Tibial nerve (tissue), 4 donors: Measurements from ENCODE around the gene AHSG. TPM values are rescaled to one million over a fixed set of nuclear protein-coding genes. Genes with fewer than 3 reads are reported as not detected.

Source experiments
- DNase-seq, 2 donors: peaks; one replicate each; pipeline ENCODE4 v3.0.0-alpha.2; 2019; ENCODE audit warnings: low spot score in 2 of 2
- H3K27ac ChIP-seq, 4 donors: fragments of 200-600 bp; sonication (generic) in 3 of 4; one replicate each; pipeline ENCODE4 v1.5.1; 2017 to 2019; ENCODE audit warnings: mild to moderate bottlenecking in 1 of 4
- H3K27me3 ChIP-seq, 2 donors: fragments of 200-600 bp; sonication (generic) in 1 of 2; one replicate each; pipeline versions ENCODE4 v1.5.1 to v1.6.0; 2017 to 2019
- H3K36me3 ChIP-seq, 3 donors: fragments of 200-600 bp; sonication (generic); one replicate each; pipeline ENCODE4 v1.5.1; 2018 to 2019
- H3K4me1 ChIP-seq, 4 donors: fragments of 200-600 bp; sonication (generic) in 3 of 4; one replicate each; pipeline ENCODE4 v1.5.1; 2017 to 2019
- H3K4me3 ChIP-seq, 4 donors: fragments of 200-600 bp; sonication (generic) in 3 of 4; one replicate each; pipeline ENCODE4 v1.5.1; 2017 to 2019; ENCODE audit warnings: mild to moderate bottlenecking in 1 of 4, moderate library complexity in 1 of 4
- H3K9me3 ChIP-seq, 4 donors: fragments of 200-600 bp; sonication (generic) in 3 of 4; one replicate each; pipeline ENCODE4 v1.5.1; 2017 to 2019
- CTCF ChIP-seq, 5 experiments: fragments of 200-600 bp in 3 of 5; fragments of 450-650 bp in 2 of 5; sonication (generic) in 3 of 5; IDR thresholded peaks; one replicate each; pipeline ENCODE4 v1.5.1; 2016 to 2019; ENCODE audit warnings: antibody characterized with exemption in 5 of 5, mild to moderate bottlenecking in 3 of 5, moderate library complexity in 2 of 5
- EP300 ChIP-seq, 2 donors: sonication (generic); formaldehyde crosslinking; IDR thresholded peaks; one replicate each; pipeline ENCODE4 v1.6.1; 2017; ENCODE audit warnings: antibody characterized with exemption in 2 of 2, mild to moderate bottlenecking in 1 of 2
- POLR2A ChIP-seq, 2 donors: fragments of 450-650 bp; IDR thresholded peaks; one replicate each; pipeline ENCODE4 v1.6.1; 2017; ENCODE audit warnings: antibody characterized with exemption in 2 of 2, mild to moderate bottlenecking in 2 of 2, moderate library complexity in 2 of 2
- WGBS, 2 donors: methylation state at CpG; one replicate each; pipeline ENCODE4 v1.1.5; 2018; 5-methylcytosine and 5-hydroxymethylcytosine counted together
- total RNA-seq, 4 donors: library from RNA; depleted of rRNA; stranded (reverse); fragments of >200 nt; gene quantifications; one replicate each; pipeline ENCODE4 v1.1.0, GENCODE V29; 2016

Gene AHSG
- total RNA-seq, 4 donors from 2014 or later = not detected

- Histone ChIP-seq H3K4me3 (no peak overlapping the region), H3K27ac (no peak overlapping the region), H3K4me1 (no peaks in the 10 kb centered on the region), H3K9me3 (no peaks in the 10 kb centered on the region), H3K36me3 (no peaks in the 10 kb centered on the region), H3K27me3 (no peaks in the 10 kb centered on the region)
- TF ChIP-seq POLR2A (IDR thresholded peaks at IDR 0.05) (no peak), CTCF (IDR thresholded peaks at IDR 0.05) (no peak), EP300 (IDR thresholded peaks at IDR 0.05) (no peak)
- DNase-seq = no peak
- WGBS, 2 donors = 74 to 80% methylated on average over 4 of the region's 4 CpGs
Measured at GRCh38 chr3:186624598-186624997, 11.7 kb downstream of the AHSG start.

GRCh38 chr3:186625600-186626042 lies 12.8 kb downstream of the AHSG start:
- Histone ChIP-seq H3K27ac (no peak overlapping the region), H3K4me1 (no peaks in the 10 kb centered on the region), H3K4me3 (no peak overlapping the region), H3K9me3 (no peaks in the 10 kb centered on the region), H3K36me3 (no peaks in the 10 kb centered on the region), H3K27me3 (no peaks in the 10 kb centered on the region)
- 47 to 57% methylated on average over 4 of the region's 4 CpGs for WGBS, 2 donors
- TF ChIP-seq POLR2A (IDR thresholded peaks at IDR 0.05) = no peak
- TF ChIP-seq CTCF (IDR thresholded peaks at IDR 0.05) = no peak
- no peak for TF ChIP-seq EP300 (IDR thresholded peaks at IDR 0.05)
- no peak for DNase-seq

- H3K27ac ChIP-seq = no peak overlapping the region
- no peak for DNase-seq
- no peaks in the 10 kb centered on the region for H3K36me3 ChIP-seq
- no peak for TF ChIP-seq POLR2A (IDR thresholded peaks at IDR 0.05)
- TF ChIP-seq CTCF (IDR thresholded peaks at IDR 0.05) = no peak
- no peak for TF ChIP-seq EP300 (IDR thresholded peaks at IDR 0.05)
- no peaks in the 10 kb centered on the region for H3K4me1 ChIP-seq
- H3K9me3 ChIP-seq = no peaks in the 10 kb centered on the region
- 66 to 72% methylated on average over 7 of the region's 7 CpGs for WGBS, 2 donors
- H3K27me3 ChIP-seq = no peaks in the 10 kb centered on the region
- no peak overlapping the region for H3K4me3 ChIP-seq
Measured at GRCh38 chr3:186626254-186626847, 13.5 kb downstream of the AHSG start.

GRCh38 chr3:186627852-186628414 lies 15.1 kb downstream of the AHSG start:
- Histone ChIP-seq H3K4me3 (no peak overlapping the region), H3K36me3 (no peaks in the 10 kb centered on the region), H3K4me1 (no peaks in the 10 kb centered on the region), H3K27me3 (no peaks in the 10 kb centered on the region), H3K27ac (no peak overlapping the region), H3K9me3 (no peaks in the 10 kb centered on the region)
- WGBS, 2 donors = 92 to 93% methylated on average over 7 of the region's 7 CpGs
- no peak for DNase-seq
- TF ChIP-seq CTCF (IDR thresholded peaks at IDR 0.05) = no peak
- no peak for TF ChIP-seq EP300 (IDR thresholded peaks at IDR 0.05)
- TF ChIP-seq POLR2A (IDR thresholded peaks at IDR 0.05) = no peak

- Histone ChIP-seq H3K9me3 (no peaks in the 10 kb centered on the region), H3K4me1 (no peaks in the 10 kb centered on the region), H3K4me3 (no peak overlapping the region), H3K27ac (no peak overlapping the region), H3K27me3 (no peaks in the 10 kb centered on the region), H3K36me3 (no peaks in the 10 kb centered on the region)
- 86 to 88% methylated on average over 7 of the region's 7 CpGs for WGBS, 2 donors
- no peak for DNase-seq
- TF ChIP-seq POLR2A (IDR thresholded peaks at IDR 0.05) = no peak
- no peak for TF ChIP-seq CTCF (IDR thresholded peaks at IDR 0.05)
- no peak for TF ChIP-seq EP300 (IDR thresholded peaks at IDR 0.05)
Measured at GRCh38 chr3:186628756-186629155, 15.9 kb downstream of the AHSG start.
